K562 (cell line): Measurements from ENCODE around the gene EPHX1. TPM values are rescaled to one million over a fixed set of nuclear protein-coding genes. Genes with fewer than 3 reads are reported as not detected.

Source experiments
- ARNT ChIP-seq, 2 experiments: fragments of 450-650 bp; IDR thresholded peaks; 2 replicates each; pipeline ENCODE4 v1.6.1; 2016; ENCODE audit warnings: mild to moderate bottlenecking in 1 of 2
- CLOCK ChIP-seq: fragments of 250-450 bp; sonication (Bioruptor Pico); IDR thresholded peaks from 2 replicates; pipeline ENCODE4 v1.4.0; 2020; ENCODE audit warnings: mild to moderate bottlenecking, moderate library complexity, borderline replicate concordance
- CREM ChIP-seq: IDR thresholded peaks from 2 replicates; pipeline ENCODE4 v1.6.1; 2014; ENCODE audit warnings: antibody characterized with exemption, low read depth
- ERF ChIP-seq: fragments of 450-650 bp; formaldehyde crosslinking; IDR thresholded peaks from 2 replicates; pipeline ENCODE4 v1.4.0; 2020; ENCODE audit warnings: mild to moderate bottlenecking, mixed read lengths
- ETV1 ChIP-seq: fragments of 450-650 bp; conservative IDR thresholded peaks from 2 replicates; pipeline ENCODE4 v1.6.1; 2016; ENCODE audit warnings: missing genetic modification characterization, control low read depth, low read depth, missing compliant biosample characterization
- FOXM1 ChIP-seq, 2 experiments: fragments of 450-650 bp in 1 of 2; sonication (generic) in 1 of 2; formaldehyde crosslinking in 1 of 2; IDR thresholded peaks; 2 replicates each; pipeline versions ENCODE4 v1.6.1 to v1.9.0; 2017 to 2022; ENCODE audit warnings: low read depth in 2 of 2, mild to moderate bottlenecking in 2 of 2, missing genetic modification reagents in 1 of 2, moderate library complexity in 1 of 2
- GABPA ChIP-seq: fragments of 200-800 bp; sonication (Bioruptor generic); conservative IDR thresholded peaks from 2 replicates; pipeline ENCODE4 v1.6.1; 2016; ENCODE audit warnings: low read depth, missing genetic modification characterization, missing compliant biosample characterization
- HDAC1 ChIP-seq, 2 experiments: fragments of 450-650 bp; IDR thresholded peaks; 2 replicates each; pipeline ENCODE4 v1.6.1; 2016 to 2017; ENCODE audit warnings: inconsistent platforms in 1 of 2, mild to moderate bottlenecking in 1 of 2, moderate library complexity in 1 of 2
- HDAC3 ChIP-seq: fragments of 450-650 bp; IDR thresholded peaks from 2 replicates; pipeline ENCODE4 v1.6.1; 2018; ENCODE audit warnings: borderline replicate concordance, mild to moderate bottlenecking, moderate library complexity; ENCODE audit not compliant: partially characterized antibody
- MAX ChIP-seq: sonication (generic); formaldehyde crosslinking; IDR thresholded peaks from 2 replicates; pipeline ENCODE4 v1.9.0; 2022; ENCODE audit warnings: mild to moderate bottlenecking, missing genetic modification reagents
- MCM2 ChIP-seq: fragments of 450-650 bp; IDR thresholded peaks from 2 replicates; pipeline ENCODE4 v1.6.1; 2017; ENCODE audit warnings: low read depth, mild to moderate bottlenecking
- MED1 ChIP-seq: sonication (generic); formaldehyde crosslinking; IDR thresholded peaks from 2 replicates; pipeline ENCODE4 v1.8.1; 2023; ENCODE audit warnings: missing genetic modification reagents, borderline replicate concordance
- NR4A1 ChIP-seq, 2 experiments: fragments of 250-450 bp in 1 of 2; fragments of 450-650 bp in 1 of 2; sonication (Bioruptor Pico) in 1 of 2; IDR thresholded peaks; 2 replicates each; pipeline versions ENCODE4 v1.4.0 to v1.6.1; 2016 to 2020; ENCODE audit warnings: mild to moderate bottlenecking in 2 of 2, missing compliant biosample characterization in 1 of 2, missing genetic modification characterization in 1 of 2, moderate library complexity in 1 of 2
- POLR2AphosphoS2 ChIP-seq: IDR thresholded peaks from 2 replicates; pipeline ENCODE4 v1.6.1; 2012; ENCODE audit warnings: low read length, improper control_type of control experiment
- POU5F1 ChIP-seq: fragments of 150-350 bp; IDR thresholded peaks from 2 replicates; pipeline ENCODE4 v1.6.1; 2014; ENCODE audit warnings: borderline replicate concordance, low read length, low read depth, mild to moderate bottlenecking; ENCODE audit not compliant: partially characterized antibody
- PTBP1 ChIP-seq: fragments of 200-400 bp; formaldehyde crosslinking; IDR thresholded peaks from 2 replicates; pipeline ENCODE4 v1.6.1; 2017; ENCODE audit warnings: low read depth, low read length
- PURB ChIP-seq: sonication (generic); formaldehyde crosslinking; IDR thresholded peaks from 2 replicates; pipeline ENCODE4 v1.9.0; 2021; ENCODE audit warnings: low read depth, mild to moderate bottlenecking, missing genetic modification reagents
- SMAD3 ChIP-seq: fragments of 450-650 bp; formaldehyde crosslinking; conservative IDR thresholded peaks from 2 replicates; pipeline ENCODE4 v1.4.0; 2020; ENCODE audit warnings: mild to moderate bottlenecking
- TAF15 ChIP-seq: fragments of 200-400 bp; formaldehyde crosslinking; IDR thresholded peaks from 2 replicates; pipeline ENCODE4 v1.6.1; 2017; ENCODE audit warnings: mild to moderate bottlenecking, low read depth, low read length, moderate library complexity
- YY1 ChIP-seq, 3 experiments: IDR thresholded peaks; 2 replicates each; pipeline ENCODE4 v1.6.1; 2011; ENCODE audit warnings: low read length in 2 of 3, mild to moderate bottlenecking in 2 of 3, moderate library complexity in 2 of 3, borderline replicate concordance in 1 of 3, control low read depth in 1 of 3, low read depth in 1 of 3; ENCODE audit not compliant: insufficient read depth in 3 of 3, insufficient replicate concordance in 2 of 3, control insufficient read depth in 1 of 3, insufficient read length in 1 of 3; ENCODE audit errors: extremely low read depth in 1 of 3
- ZFP1 ChIP-seq: fragments of 450-650 bp; formaldehyde crosslinking; IDR thresholded peaks from 2 replicates; pipeline ENCODE4 v1.4.0; 2020; ENCODE audit warnings: mild to moderate bottlenecking, mixed read lengths
- ZNF165 ChIP-seq: fragments of 250-450 bp; sonication (Bioruptor Pico); IDR thresholded peaks from 2 replicates; pipeline ENCODE4 v1.4.0; 2020; ENCODE audit warnings: borderline replicate concordance
- ZNF174 ChIP-seq: fragments of 250-450 bp; sonication (Bioruptor Pico); IDR thresholded peaks from 2 replicates; pipeline ENCODE4 v1.4.0; 2020; ENCODE audit warnings: mild to moderate bottlenecking
- polyA plus RNA-seq, 8 experiments: library from polyadenylated mRNA; depleted of rRNA in 4 of 8; stranded (reverse) in 5 of 8; unstranded in 3 of 8; fragments of >200 nt; fragmentation: Nextera tagmentation in 2 of 8; fragmentation: Illumina TruSeq in 1 of 8; extraction: Ambion mirVana in 2 of 8; extraction: Trizol in 1 of 8; gene quantifications; 2 replicates each; pipeline versions ENCODE4 v1.2.1 to v1.2.3, GENCODE V29; 2011 to 2014; ENCODE audit warnings: inconsistent platforms in 1 of 8, missing spikeins in 1 of 8
- total RNA-seq, 7 experiments: library from RNA; depleted of rRNA in 6 of 7; stranded (reverse); fragments of >200 nt in 6 of 7; fragmentation: Illumina TruSeq in 2 of 7; extraction: Trizol in 2 of 7; gene quantifications; 2 replicates each; pipeline versions ENCODE4 v1.2.1 to v1.2.3, GENCODE V29; 2011 to 2021; ENCODE audit warnings: low replicate concordance in 1 of 7

The EPHX1 gene
- total and polyA plus RNA-seq, 9 of the 15 experiments (the other 6 are each of a cell fraction or from before 2014, with no cell fraction given), result 0.21 to 27.0 (median 6.7) TPM

GRCh38 chr1:225809842-225810578, at the start of gene EPHX1 (continued):
- TF ChIP-seq MCM2, result no peak
- TF ChIP-seq HDAC3, result no peak
- TF ChIP-seq MED1 (CRISPR knock-in tag), result no peak
- no peak for TF ChIP-seq POU5F1
- TF ChIP-seq ZNF174 (CRISPR knock-in tag), result no peak
- TF ChIP-seq YY1 (IDR thresholded peaks at IDR 0.05; ENCODE audit: borderline replicate concordance in 1 of 3, control insufficient read depth in 1 of 3, extremely low read depth in 1 of 3, insufficient read depth in 3 of 3, insufficient read length in 1 of 3, insufficient replicate concordance in 2 of 3, low read depth in 1 of 3, low read length in 2 of 3), result peak in 2 of 3 experiments; percentile 35 to 40
- no peak for TF ChIP-seq ARNT (IDR thresholded peaks at IDR 0.05)
- no peak for TF ChIP-seq CLOCK
- TF ChIP-seq TAF15, result no peak
- no peak for TF ChIP-seq ERF (CRISPR knock-in tag)
- TF ChIP-seq ETV1 (tag), result no peak
- no peak for TF ChIP-seq GABPA
- no peak for TF ChIP-seq PTBP1
- no peak for TF ChIP-seq ZNF165 (CRISPR knock-in tag)
- peak; percentile 31; the same call in 1 of the 2 replicates for TF ChIP-seq MAX (CRISPR knock-in tag)
- no peak for TF ChIP-seq NR4A1 (CRISPR knock-in tag; IDR thresholded peaks at IDR 0.05)
- no peak for TF ChIP-seq NR4A1 (tag; IDR thresholded peaks at IDR 0.05)
- no peak for TF ChIP-seq ZFP1
- TF ChIP-seq HDAC1 (IDR thresholded peaks at IDR 0.05), result 0 out of 4 replicates have a peak, but pooled peaks of 1 of the 2 experiments have one; percentile 38
- no peak for TF ChIP-seq POLR2AphosphoS2
- no peak for TF ChIP-seq PURB (CRISPR knock-in tag)
- no peak for TF ChIP-seq FOXM1 (IDR thresholded peaks at IDR 0.05; ENCODE audit: low read depth)
- no peak for TF ChIP-seq FOXM1 (CRISPR knock-in tag; IDR thresholded peaks at IDR 0.05; ENCODE audit: low read depth)
- TF ChIP-seq CREM, result no peak
- no peak for TF ChIP-seq SMAD3 (CRISPR knock-in tag)
